ENCODE data around the gene PPIA. TPM values are rescaled to one million over a fixed set of nuclear protein-coding genes. Genes with fewer than 3 reads are reported as not detected.

The PPIA gene
- total RNA-seq, 1 experiment from 2014 or later: 2,836 TPM

DNA sequence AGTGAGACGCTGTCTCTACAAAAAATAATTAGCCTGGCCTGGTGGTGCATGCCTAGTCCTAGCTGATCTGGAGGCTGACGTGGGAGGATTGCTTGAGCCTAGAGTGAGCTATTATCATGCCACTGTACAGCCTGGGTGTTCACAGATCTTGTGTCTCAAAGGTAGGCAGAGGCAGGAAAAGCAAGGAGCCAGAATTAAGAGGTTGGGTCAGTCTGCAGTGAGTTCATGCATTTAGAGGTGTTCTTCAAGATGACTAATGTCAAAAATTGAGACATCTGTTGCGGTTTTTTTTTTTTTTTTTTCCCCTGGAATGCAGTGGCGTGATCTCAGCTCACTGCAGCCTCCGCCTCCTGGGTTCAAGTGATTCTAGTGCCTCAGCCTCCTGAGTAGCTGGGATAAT is 5.4 kb downstream of the PPIA start:
- ChIA-PET RAD21 (ENCODE audit: low non-redundant PET in 1 of 2, low total read pairs in 2 of 2, uncharacterized antibody in 2 of 2, unreplicated experiment in 2 of 2) (no interaction called here), CTCF (no interaction called here), POLR2A (interaction anchor here (0.6 kb wide), 1 partner anchor 18 kb away, joined by 6 read pairs; no protein-coding TSS in a partner anchor)
- H2AFZ ChIP-seq (ENCODE audit: low read depth, low read length, poor library complexity, severe bottlenecking): no peak overlapping the region
- no peaks in the 10 kb centered on the region for H3K9me3 ChIP-seq (ENCODE audit: control insufficient read depth in 1 of 2, insufficient read depth in 1 of 2, low read depth in 1 of 2, low read length in 2 of 2)
- DNase-seq (ENCODE audit: low read depth, low spot score): no peak
- H3K27ac ChIP-seq (ENCODE audit: low read depth, low read length): no peak overlapping the region
- no peaks in the 10 kb centered on the region for H3K27me3 ChIP-seq (ENCODE audit: insufficient read depth, low read length)
- H3K4me2 ChIP-seq (ENCODE audit: low read length): no peak overlapping the region
- intact Hi-C loops (cut with micrococcal nuclease): no loop called here
- H3K36me3 ChIP-seq (ENCODE audit: control insufficient read depth in 1 of 2, insufficient read depth in 2 of 2, low read length in 2 of 2): peaks cover 31 to 68% of the 10 kb centered on the region in 2 experiments
- H3K4me3 ChIP-seq (replicated peaks in 1 of 2; ENCODE audit: low read depth in 1 of 2, low read length in 2 of 2): no peak overlapping the region
- H3K9me2 ChIP-seq (ENCODE audit: insufficient read depth): no peaks in the 10 kb centered on the region
- peaks cover 5 to 16% of the 10 kb centered on the region in 2 experiments; a peak in 3 of 4 replicates for H3K4me1 ChIP-seq (ENCODE audit: control insufficient read depth in 1 of 2, insufficient read depth in 2 of 2, low read length in 2 of 2)
- H3K79me2 ChIP-seq (ENCODE audit: insufficient read depth, low read length): peaks cover 59% of the 10 kb centered on the region
- no peak overlapping the region for H3K9ac ChIP-seq (ENCODE audit: low read length)
- no peak for ATAC-seq
- BruUV-seq (replicated peaks): no TSS peak
- TF ChIP-seq RAD21 (IDR thresholded peaks at IDR 0.05; ENCODE audit: low read depth) (no peak), TCF7L2 (IDR thresholded peaks at IDR 0.05; ENCODE audit: borderline replicate concordance, extremely low read depth, insufficient read depth, insufficient read length) (no peak), POLR2A (IDR thresholded peaks at IDR 0.05; ENCODE audit: borderline replicate concordance, extremely low read depth, insufficient read depth, insufficient read length) (no peak), SRF (IDR thresholded peaks at IDR 0.05; ENCODE audit: low read depth) (no peak), JUND (IDR thresholded peaks at IDR 0.05) (no peak), EGR1 (IDR thresholded peaks at IDR 0.05; ENCODE audit: low read depth) (no peak), SIN3A (IDR thresholded peaks at IDR 0.05; ENCODE audit: low read depth) (no peak), ELF1 (IDR thresholded peaks at IDR 0.05; ENCODE audit: borderline replicate concordance, low read depth) (no peak), CBX3 (IDR thresholded peaks at IDR 0.05; ENCODE audit: low read depth) (no peak), ZFX (IDR thresholded peaks at IDR 0.05) (no peak), POLR2AphosphoS5 (IDR thresholded peaks at IDR 0.05; ENCODE audit: low read depth, low read length) (no peak; the same call in 1 of the 2 replicates), FOSL1 (IDR thresholded peaks at IDR 0.05; ENCODE audit: low read depth) (no peak), SP1 (IDR thresholded peaks at IDR 0.05; ENCODE audit: low read depth) (no peak), ZNF274 (IDR thresholded peaks at IDR 0.05; ENCODE audit: low read depth, low read length) (no peak)
- TF ChIP-seq, protein P1, sequence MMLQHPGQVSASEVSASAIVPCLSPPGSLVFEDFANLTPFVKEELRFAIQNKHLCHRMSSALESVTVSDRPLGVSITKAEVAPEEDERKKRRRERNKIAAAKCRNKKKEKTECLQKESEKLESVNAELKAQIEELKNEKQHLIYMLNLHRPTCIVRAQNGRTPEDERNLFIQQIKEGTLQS (IDR thresholded peaks at IDR 0.05): no peak
- TF ChIP-seq, protein P2, sequence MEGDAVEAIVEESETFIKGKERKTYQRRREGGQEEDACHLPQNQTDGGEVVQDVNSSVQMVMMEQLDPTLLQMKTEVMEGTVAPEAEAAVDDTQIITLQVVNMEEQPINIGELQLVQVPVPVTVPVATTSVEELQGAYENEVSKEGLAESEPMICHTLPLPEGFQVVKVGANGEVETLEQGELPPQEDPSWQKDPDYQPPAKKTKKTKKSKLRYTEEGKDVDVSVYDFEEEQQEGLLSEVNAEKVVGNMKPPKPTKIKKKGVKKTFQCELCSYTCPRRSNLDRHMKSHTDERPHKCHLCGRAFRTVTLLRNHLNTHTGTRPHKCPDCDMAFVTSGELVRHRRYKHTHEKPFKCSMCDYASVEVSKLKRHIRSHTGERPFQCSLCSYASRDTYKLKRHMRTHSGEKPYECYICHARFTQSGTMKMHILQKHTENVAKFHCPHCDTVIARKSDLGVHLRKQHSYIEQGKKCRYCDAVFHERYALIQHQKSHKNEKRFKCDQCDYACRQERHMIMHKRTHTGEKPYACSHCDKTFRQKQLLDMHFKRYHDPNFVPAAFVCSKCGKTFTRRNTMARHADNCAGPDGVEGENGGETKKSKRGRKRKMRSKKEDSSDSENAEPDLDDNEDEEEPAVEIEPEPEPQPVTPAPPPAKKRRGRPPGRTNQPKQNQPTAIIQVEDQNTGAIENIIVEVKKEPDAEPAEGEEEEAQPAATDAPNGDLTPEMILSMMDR (IDR thresholded peaks at IDR 0.05 in 2 of 3, conservative IDR thresholded peaks at IDR 0.05 in 1 of 3; ENCODE audit: borderline replicate concordance in 1 of 3, insufficient read depth in 1 of 3, low read depth in 2 of 3, low read length in 2 of 3): no peak
- TF ChIP-seq, protein P3, sequence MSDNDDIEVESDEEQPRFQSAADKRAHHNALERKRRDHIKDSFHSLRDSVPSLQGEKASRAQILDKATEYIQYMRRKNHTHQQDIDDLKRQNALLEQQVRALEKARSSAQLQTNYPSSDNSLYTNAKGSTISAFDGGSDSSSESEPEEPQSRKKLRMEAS (IDR thresholded peaks at IDR 0.05): no peak
- H4K20me1 ChIP-seq (ENCODE audit: insufficient read depth): peaks cover 43% of the 10 kb centered on the region; the same call in 1 of the 2 replicates

All from HCT116 (cell line).